ENCODE measurements around the gene TECPR1. TPM values are rescaled to one million over a fixed set of nuclear protein-coding genes. Genes with fewer than 3 reads are reported as not detected.

TECPR1 gene
- total RNA-seq, 2 experiments from 2014 or later = 25.6 to 25.7 TPM

GRCh38 chr7:98204670-98205069 lies 47.4 kb downstream of the TECPR1 start:
- peaks cover 53% of the 10 kb centered on the region for H3K4me1 Mint-ChIP-seq (ENCODE audit: low read depth)
- no peak overlapping the region for H3K4me3 Mint-ChIP-seq
- peaks cover 30% of the 10 kb centered on the region for H3K36me3 Mint-ChIP-seq (ENCODE audit: low read depth)
- H3K9me3 Mint-ChIP-seq = no peaks in the 10 kb centered on the region
- H3K27ac Mint-ChIP-seq = no peak overlapping the region
- no peaks in the 10 kb centered on the region for H3K27me3 Mint-ChIP-seq
- CTCF ChIA-PET = no interaction called here
- intact Hi-C loops (cut with micrococcal nuclease) = no loop called here
- TF ChIP-seq CTCF (IDR thresholded peaks at IDR 0.05) = no peak
- ATAC-seq (no peak), DNase-seq (no peak)
- POLR2A ChIA-PET = no interaction called here

GRCh38 chr7:98203964-98204605 lies 47.9 kb downstream of the TECPR1 start:
- H3K4me1 Mint-ChIP-seq (ENCODE audit: low read depth) = peaks cover 53% of the 10 kb centered on the region
- TF ChIP-seq CTCF (IDR thresholded peaks at IDR 0.05) = no peak
- intact Hi-C loops (cut with micrococcal nuclease) = no loop called here
- CTCF ChIA-PET = interaction anchor here (1.3 to 1.6 kb wide), 2 partner anchors 36 to 182 kb away, joined by 5 to 6 read pairs; no protein-coding TSS in a partner anchor
- no peak for ATAC-seq
- peaks cover 33% of the 10 kb centered on the region for H3K36me3 Mint-ChIP-seq (ENCODE audit: low read depth)
- DNase-seq = no peak
- peaks cover 2% of the 10 kb centered on the region for H3K9me3 Mint-ChIP-seq
- peak overlapping the region; percentile 18 for H3K4me3 Mint-ChIP-seq
- peak overlapping the region; percentile 32 for H3K27ac Mint-ChIP-seq
- no peaks in the 10 kb centered on the region for H3K27me3 Mint-ChIP-seq
- POLR2A ChIA-PET = interaction anchor here (0.7 kb wide), 1 partner anchor 16 kb away, joined by 3 read pairs; no protein-coding TSS in a partner anchor

DNA sequence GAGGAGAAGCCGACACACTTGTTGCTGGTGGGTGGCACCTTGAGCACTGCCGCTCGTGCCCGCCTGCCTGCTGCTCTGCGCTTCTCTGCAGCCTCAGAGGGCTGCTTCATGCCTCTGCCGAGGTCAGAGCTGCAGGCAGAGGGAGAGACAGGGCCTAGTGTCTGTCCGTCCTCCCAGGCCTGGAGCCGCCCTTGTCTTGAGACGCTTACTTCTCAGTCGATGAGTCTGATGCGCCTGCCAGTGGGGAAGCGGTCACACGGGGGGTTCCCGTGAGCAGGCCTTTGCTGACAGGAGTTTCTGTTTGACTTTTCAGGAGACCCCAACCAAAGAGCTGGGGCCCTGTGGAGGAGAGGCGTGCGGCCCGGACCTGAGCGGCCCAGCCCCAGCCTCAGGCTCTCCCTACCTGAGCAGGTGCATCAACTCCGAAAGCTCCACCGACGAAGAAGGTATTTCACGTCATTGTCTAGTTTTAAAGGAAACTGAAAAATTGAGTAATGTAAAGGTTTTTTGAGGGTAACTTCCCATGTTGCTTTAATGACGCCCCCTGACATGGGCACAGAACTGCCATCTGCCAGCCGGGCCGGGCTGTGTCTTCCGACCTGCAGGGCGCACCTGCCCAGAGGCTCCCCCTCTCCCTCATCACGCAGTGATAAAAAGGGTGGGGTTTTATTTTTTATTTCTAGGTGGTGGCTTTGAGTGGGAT lies 48.6 kb downstream of the TECPR1 start:
- H3K9me3 Mint-ChIP-seq = peaks cover 4% of the 10 kb centered on the region
- intact Hi-C loops (cut with micrococcal nuclease) = no loop called here
- H3K27me3 Mint-ChIP-seq = no peaks in the 10 kb centered on the region
- ChIA-PET POLR2A (interaction anchor here (0.7 to 1.6 kb wide), 4 partner anchors 8 to 331 kb away, joined by 3 to 4 read pairs (median 3); partner anchors contain the start of gene BHLHA15), CTCF (interaction anchor here (0.8 to 1.7 kb wide), 7 partner anchors 12 to 182 kb away, joined by 3 to 6 read pairs (median 4); no protein-coding TSS in a partner anchor)
- DNase-seq (peak; percentile 54), ATAC-seq (no peak)
- TF ChIP-seq CTCF (IDR thresholded peaks at IDR 0.05) = no peak
- peak overlapping the region; percentile 91 for H3K27ac Mint-ChIP-seq
- peak overlapping the region; percentile 69 for H3K4me3 Mint-ChIP-seq
- peaks cover 35% of the 10 kb centered on the region for H3K36me3 Mint-ChIP-seq (ENCODE audit: low read depth)
- H3K4me1 Mint-ChIP-seq (ENCODE audit: low read depth) = peaks cover 53% of the 10 kb centered on the region

DNA sequence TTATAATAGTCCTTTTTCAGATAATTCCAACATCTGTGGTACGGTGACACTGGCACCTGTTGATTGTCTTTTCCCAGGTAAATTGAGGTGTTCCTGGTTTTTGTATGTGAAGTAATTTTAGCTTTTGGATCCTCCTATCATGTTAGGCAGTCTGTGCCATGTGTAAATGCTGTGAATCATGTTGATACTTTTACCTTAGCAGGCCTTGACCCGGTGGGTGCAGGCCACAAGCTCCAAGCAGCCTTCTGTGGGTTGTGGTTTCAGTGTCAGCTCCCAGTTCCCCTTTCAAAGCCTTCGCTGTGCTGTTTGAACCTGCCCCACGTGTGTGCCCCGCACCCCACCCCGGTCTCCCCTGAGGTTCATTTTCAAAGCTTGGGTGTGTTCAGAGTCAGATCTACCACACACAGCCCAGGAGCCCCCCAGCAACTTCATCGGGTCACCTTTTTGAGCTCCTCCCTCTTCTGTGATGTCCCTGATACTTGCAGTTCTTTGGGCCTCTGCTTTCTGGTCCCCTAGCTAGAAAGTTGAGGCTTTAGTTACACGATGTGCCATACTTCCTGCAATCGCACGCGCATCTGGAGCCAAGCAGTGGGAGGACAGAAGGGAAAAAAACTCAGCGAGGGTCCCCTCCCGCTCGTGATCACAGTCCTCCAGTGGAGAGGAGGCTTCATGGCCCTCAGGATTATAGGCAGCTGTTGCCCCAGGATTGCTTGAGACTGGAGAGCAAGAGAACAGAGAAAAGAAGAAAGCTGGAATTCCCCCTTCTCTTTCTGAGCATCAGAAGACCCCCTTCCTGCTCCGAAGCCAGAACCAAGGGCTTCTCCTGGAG lies 49.5 kb downstream of the TECPR1 start:
- TF ChIP-seq CTCF (IDR thresholded peaks at IDR 0.05) = no peak
- peak overlapping the region; percentile 91 for H3K27ac Mint-ChIP-seq
- peaks cover 39% of the 10 kb centered on the region for H3K36me3 Mint-ChIP-seq (ENCODE audit: low read depth)
- no peaks in the 10 kb centered on the region for H3K27me3 Mint-ChIP-seq
- peaks cover 53% of the 10 kb centered on the region for H3K4me1 Mint-ChIP-seq (ENCODE audit: low read depth)
- DNase-seq (peak; percentile 91), ATAC-seq (peak; percentile 84)
- H3K9me3 Mint-ChIP-seq = peaks cover 4% of the 10 kb centered on the region
- CTCF ChIA-PET = interaction anchor here (0.8 to 1.7 kb wide), 10 partner anchors 9 to 203 kb away, joined by 3 to 6 read pairs (median 4); partner anchors contain the start of gene BHLHA15
- H3K4me3 Mint-ChIP-seq = peak overlapping the region; percentile 69
- intact Hi-C loops (cut with micrococcal nuclease) = no loop called here
- POLR2A ChIA-PET = interaction anchor here (0.6 to 1.6 kb wide), 5 partner anchors 9 to 330 kb away, joined by 3 to 4 read pairs (median 3); partner anchors contain the start of gene BHLHA15
